Kidney epithelial cell (primary cell): ENCODE results near the gene EBPL. TPM values are rescaled to one million over a fixed set of nuclear protein-coding genes. Genes with fewer than 3 reads are reported as not detected.
A peak's percentile ranks its signal among the peaks of the same experiment; 100 is the strongest.

Experiments
- DNase-seq: peaks from one replicate; pipeline ENCODE4 v3.0.0-alpha.2; 2010; ENCODE audit warnings: low read depth
- H3K27me3 ChIP-seq: 2 replicates; pipeline ENCODE4 v1.6.0; 2011; ENCODE audit warnings: low read length; ENCODE audit not compliant: control insufficient read depth, insufficient read depth
- H3K36me3 ChIP-seq: 2 replicates; pipeline ENCODE4 v1.5.1; 2011; ENCODE audit warnings: low read length; ENCODE audit not compliant: control insufficient read depth, insufficient read depth
- H3K4me3 ChIP-seq: 2 replicates; pipeline ENCODE4 v1.5.1; 2011; ENCODE audit warnings: low read depth, mild to moderate bottlenecking, control low read depth, low read length
- total RNA-seq: library from RNA; depleted of rRNA; stranded (reverse); fragments of >200 nt; gene quantifications from 2 replicates; pipeline ENCODE4 v1.2.3, GENCODE V29; 2015
- TF ChIP-seq, protein P1 (sequence below): IDR thresholded peaks from 2 replicates; pipeline ENCODE4 v1.5.1; 2011; ENCODE audit warnings: mild to moderate bottlenecking, moderate library complexity, low read length, control low read depth, inconsistent platforms; ENCODE audit not compliant: insufficient read depth, poor library complexity, severe bottlenecking

The EBPL gene
- total RNA-seq, 1 donor from 2014 or later: 67.2 TPM

DNA sequence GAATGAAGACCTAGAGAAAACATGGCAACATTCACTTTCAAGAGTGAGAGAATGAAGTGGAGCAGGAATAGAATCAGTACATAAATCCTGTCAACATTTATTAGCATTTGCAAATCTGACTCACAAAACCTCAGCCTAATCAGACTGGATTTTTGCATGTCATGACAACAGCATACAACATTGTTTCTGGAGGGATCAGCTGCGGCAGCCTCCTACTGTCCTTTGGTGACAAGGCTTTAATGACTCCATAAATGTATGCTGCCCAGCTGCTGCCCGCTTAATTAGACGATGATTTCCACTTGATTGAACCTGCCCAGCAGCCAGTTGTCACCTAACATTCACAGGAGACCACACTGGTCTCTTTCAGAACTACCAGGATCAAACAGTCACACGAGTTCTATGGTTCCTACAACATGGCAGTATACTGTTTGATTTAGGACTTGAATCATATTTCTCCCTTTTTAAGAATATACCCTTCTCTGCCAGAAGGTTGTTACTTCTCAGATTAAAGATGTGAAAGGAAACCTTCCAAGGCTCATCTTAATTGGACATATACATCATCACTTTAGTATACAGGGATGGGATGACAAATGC lies 9.3 kb downstream of the EBPL start:
- Histone ChIP-seq H3K4me3 (no peak overlapping the region), H3K27me3 (no peaks in the 10 kb centered on the region), H3K36me3 (no peaks in the 10 kb centered on the region)
- TF ChIP-seq, protein P1, sequence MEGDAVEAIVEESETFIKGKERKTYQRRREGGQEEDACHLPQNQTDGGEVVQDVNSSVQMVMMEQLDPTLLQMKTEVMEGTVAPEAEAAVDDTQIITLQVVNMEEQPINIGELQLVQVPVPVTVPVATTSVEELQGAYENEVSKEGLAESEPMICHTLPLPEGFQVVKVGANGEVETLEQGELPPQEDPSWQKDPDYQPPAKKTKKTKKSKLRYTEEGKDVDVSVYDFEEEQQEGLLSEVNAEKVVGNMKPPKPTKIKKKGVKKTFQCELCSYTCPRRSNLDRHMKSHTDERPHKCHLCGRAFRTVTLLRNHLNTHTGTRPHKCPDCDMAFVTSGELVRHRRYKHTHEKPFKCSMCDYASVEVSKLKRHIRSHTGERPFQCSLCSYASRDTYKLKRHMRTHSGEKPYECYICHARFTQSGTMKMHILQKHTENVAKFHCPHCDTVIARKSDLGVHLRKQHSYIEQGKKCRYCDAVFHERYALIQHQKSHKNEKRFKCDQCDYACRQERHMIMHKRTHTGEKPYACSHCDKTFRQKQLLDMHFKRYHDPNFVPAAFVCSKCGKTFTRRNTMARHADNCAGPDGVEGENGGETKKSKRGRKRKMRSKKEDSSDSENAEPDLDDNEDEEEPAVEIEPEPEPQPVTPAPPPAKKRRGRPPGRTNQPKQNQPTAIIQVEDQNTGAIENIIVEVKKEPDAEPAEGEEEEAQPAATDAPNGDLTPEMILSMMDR: no peak
- DNase-seq: no peak

DNA sequence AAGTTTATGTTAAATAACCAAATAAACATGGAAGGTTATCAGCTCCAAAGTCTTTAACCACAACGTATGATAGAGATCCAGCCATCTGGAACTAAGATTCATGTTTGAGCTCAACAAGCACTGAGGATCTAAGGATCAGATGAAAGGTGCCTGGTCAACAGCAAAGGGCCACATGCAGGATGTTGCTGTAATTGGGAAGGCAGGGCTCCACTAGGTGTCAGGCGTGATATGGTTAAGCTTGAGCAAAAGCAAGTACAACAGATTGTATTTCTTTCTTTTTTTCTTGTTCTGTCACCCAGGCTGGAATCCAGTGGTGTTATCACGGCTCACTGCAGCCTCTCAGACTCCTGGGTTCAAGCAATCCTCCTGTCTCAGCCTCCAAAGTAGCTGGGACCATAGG lies 12.0 kb downstream of the EBPL start:
- Histone ChIP-seq H3K4me3 (no peak overlapping the region), H3K27me3 (no peaks in the 10 kb centered on the region), H3K36me3 (no peaks in the 10 kb centered on the region)
- TF ChIP-seq, protein P1: peak; percentile 25
- DNase-seq: no peak

DNA sequence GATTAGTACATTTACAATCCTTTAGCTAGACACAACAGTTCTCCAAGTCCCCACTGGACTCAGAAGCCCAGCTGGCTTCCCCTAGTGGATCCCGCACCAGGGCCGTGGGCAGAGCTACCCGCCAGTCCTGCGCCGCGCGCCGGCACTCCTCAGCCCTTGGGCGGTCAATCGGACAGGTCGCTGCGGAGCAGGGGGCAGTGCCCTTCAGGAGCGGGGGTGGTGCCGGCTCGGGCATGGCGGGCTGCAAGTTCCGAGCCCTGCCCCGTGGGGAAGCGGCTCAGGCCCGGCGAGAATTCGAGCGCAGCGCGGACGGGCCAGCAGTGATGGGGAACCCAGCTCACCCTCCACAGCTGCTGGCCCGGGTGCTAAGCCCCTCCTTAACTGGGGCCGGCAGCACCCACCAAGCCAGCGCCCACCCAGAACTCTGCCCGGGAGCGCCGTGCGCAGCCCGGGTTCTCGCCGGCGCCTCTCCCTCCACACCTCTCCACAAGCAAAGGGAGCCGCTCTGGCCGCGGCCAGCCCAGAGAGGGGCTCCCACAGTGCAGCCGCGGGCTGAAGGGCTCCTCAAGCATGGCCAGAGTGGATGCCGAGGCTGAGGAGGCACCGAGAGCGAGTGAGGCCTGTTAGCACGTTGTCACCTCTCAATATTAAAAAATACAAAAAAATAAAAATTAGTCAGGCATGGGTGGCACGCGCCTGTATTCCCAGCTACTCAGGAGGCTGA lies 12.9 kb downstream of the EBPL start:
- Histone ChIP-seq H3K36me3 (no peaks in the 10 kb centered on the region), H3K4me3 (no peak overlapping the region), H3K27me3 (no peaks in the 10 kb centered on the region)
- no peak for DNase-seq
- TF ChIP-seq, protein P1: no peak

DNA sequence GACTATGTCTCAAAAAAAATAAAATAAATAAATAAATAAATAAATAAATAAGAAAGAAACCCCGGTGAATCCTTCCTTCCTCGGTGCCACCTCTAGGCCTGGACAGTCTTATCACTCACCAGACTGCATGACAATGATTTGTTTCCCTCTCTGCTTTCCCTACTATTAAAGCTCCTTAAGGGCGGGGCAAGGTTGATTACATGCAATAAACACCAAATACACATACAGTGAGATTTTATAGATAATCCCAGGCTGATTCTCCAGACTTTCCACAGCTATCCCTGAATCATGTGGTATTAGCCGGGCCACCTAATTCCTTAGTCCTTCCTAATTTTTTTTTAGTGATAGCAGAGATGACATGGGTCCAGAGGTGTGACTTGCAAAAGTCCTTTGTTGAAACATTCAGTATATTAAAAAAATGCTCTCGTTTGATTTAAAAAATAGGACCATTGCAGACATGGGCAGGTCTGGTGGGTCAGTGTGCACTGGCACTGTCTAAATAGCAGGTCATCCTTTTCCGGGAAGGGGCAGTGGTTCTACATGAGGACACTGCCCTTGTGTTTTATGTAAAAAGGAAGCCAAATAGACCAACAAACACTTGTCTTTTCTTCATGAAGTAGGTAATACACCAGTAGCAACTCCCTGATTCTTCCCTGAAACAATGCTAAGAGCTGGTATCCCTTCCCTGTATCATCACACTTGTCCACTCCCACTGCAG lies 14.5 kb downstream of the EBPL start:
- DNase-seq: no peak
- H3K27me3 ChIP-seq: no peaks in the 10 kb centered on the region
- no peaks in the 10 kb centered on the region for H3K36me3 ChIP-seq
- TF ChIP-seq, protein P1: no peak
- H3K4me3 ChIP-seq: no peak overlapping the region

DNA sequence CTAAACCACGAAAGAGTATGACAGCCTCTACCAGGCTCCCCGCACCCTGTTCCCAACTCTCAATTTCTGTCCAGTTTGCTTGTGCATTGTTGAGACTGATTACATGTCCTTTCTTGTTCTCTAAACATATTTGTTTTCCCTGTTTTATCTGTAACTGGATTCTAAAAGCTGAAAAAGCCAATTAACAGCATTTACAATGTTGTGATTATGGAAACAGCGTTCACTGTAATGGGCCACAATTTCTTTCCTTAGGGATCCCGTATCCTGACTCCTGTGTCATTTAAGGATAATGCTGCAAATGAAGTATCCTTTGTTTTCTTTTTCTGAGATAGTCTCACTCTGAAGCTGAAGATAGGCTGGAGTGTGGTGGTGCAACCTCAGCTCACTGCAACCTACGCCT lies 20.5 kb downstream of the EBPL start:
- TF ChIP-seq, protein P1: no peak
- Histone ChIP-seq H3K4me3 (no peak overlapping the region), H3K27me3 (no peaks in the 10 kb centered on the region), H3K36me3 (no peaks in the 10 kb centered on the region)
- no peak for DNase-seq
